GM18909 (cell line): ENCODE data around the gene TOP2A.

ENCODE experiments used
- ATAC-seq: cut with Tn5 transposase; IDR thresholded peaks from one replicate; pipeline ENCODE4 v1.9.1; 2021; ENCODE audit warnings: mild to moderate bottlenecking; ENCODE audit not compliant: unreplicated experiment, poor library complexity

The TOP2A gene

DNA sequence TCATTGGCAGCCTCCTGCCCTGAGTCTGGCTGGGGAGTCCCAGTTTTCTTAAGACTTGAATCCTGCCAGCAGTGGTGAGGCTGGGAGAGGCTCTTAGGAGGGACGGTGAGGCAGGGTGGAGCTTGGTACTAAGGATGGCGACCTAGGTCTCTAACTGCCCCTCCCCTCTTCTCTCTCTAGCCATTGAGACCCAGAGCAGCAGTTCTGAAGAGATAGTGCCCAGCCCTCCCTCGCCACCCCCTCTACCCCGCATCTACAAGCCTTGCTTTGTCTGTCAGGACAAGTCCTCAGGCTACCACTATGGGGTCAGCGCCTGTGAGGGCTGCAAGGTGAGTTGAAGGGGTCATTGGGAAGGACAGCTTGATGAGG, 69.6 kb downstream of the TOP2A start:
- no peak for ATAC-seq

DNA sequence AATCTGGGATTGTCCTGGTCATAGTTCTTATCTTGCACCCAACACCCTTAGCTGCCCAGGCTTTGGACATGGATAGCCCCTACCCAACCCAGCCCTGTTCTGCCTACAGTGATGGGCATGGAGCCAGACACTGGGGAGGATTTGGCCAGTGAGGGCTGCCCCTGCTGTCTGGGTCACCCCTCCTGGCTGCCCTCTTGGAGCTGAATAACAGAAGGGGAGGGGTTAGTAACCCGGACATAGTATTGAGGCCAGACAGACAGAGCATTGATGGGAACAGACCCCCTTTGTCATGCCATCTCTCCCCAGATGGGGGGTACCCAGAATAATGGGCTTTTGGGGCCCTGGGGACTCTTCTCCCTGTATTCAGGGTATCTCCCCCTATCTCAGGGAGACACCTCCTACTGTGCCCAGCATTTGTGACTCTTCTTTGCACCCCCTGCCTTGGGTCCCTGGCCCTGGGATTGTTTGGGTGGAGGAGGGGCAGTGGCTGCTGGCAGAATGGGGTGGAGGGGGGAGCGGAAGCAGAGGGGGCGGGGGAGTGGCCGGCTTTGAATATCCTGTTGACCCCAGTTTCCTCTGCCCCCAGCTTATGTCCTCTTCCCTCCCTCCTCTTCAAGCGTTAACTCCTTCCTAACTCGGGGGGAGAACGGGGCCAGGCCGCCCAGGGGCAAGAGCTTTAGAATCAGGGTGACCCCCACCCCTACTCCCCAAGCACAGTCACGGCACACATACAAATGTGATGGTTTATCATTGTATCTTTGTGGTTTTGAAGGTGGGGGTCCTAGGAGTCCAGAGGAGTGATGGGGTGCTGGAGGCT, 70.2 kb downstream of the TOP2A start:
- no peak for ATAC-seq

DNA sequence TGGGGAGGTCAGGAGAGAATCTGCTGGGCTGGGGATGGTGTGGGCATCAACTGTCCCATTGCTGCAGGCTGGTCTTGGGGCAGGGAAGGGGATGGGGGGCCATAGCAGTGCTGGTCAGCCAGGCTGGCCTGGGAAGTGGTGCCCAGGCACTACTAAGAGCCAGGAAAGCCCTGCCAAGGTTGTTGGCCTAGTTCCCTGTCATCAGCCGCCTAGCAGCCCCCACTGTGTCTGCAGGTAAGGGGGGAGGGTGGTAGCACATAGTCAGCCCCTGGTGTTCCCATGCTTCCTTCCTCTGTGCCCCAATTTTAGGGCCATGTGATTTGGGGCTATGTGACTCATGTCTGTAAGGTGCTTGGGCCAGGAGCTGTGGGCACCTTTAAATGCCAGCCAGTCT, 70.9 kb downstream of the TOP2A start:
- ATAC-seq = no peak

DNA sequence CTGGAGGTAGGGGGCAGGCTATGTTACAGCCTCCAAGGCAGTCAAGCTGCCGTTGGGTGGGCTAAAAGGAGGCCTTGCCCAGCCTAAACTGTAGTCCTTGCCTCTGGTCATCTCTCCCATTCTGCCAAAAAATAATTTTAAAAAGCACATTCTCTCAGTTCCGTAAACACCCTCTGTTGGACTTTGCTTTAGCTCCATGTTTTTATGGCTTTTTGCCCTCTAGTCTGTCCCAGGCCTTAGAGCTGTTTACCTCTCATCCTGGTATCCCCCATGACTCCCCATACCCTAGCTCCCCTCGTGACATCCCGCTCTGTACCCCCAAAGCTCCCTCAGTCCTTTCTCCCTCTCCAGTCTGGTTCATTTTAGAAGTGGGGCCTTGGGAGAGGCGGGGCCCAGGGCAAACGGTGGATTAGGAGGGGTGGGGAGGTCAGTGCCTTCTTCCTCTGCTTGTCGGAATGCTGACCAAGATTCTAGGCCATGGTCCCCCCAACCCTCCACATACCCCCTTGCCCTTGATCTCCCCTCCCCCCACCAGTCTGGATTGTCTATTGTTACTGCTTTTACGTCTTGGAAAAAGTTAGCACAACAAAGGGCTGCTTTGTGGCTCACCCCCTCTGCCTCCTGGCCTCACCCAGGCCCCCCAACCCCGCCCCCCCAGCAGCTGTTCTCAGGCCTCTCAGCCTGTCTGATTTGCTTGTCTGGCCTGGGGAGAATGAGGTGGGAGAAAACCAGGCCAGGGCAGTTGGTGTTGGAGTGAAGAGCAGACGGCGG, 71.5 kb downstream of the TOP2A start:
- no peak for ATAC-seq

DNA sequence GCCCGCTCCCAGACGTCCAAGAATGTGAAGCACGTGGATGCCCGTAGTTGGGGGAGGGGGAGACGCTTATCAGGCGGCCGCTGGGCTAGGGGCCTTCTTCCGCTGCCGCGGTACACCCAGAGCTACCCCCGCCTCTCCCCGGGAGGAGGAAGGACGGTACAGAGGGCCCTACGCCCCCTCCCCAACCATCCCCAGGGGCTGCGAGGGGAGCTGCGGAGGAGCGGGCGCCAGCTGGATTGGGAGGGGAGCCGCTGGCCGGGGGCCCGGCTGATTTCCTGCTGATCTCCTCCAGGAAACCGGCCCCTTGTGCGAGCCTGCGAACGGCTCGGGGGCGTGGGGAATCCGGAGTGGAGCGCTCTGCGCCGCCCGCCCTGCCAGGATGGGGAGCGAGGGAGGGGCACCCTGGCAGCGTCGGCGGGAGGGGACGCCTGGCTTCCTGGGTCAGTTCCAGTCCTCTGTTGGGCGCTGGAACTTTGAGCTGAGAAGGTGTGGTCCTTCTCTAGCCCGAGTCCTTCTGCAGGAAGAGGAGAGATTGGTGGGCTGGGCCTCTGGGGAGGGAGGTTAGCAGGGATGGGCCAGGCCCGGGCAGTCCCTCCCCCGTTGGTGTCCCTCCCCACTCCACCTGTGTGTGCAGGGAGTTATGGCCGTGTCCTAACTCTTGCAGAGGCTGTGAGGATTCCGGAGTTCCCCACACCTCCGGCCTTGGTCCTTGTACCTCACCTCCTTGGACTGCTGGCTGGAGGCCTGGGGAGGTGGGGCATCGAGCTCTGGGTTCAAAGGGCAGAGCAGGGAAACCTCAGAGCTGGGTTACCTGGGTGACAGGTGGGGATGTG, 72.3 kb downstream of the TOP2A start:
- no peak for ATAC-seq

DNA sequence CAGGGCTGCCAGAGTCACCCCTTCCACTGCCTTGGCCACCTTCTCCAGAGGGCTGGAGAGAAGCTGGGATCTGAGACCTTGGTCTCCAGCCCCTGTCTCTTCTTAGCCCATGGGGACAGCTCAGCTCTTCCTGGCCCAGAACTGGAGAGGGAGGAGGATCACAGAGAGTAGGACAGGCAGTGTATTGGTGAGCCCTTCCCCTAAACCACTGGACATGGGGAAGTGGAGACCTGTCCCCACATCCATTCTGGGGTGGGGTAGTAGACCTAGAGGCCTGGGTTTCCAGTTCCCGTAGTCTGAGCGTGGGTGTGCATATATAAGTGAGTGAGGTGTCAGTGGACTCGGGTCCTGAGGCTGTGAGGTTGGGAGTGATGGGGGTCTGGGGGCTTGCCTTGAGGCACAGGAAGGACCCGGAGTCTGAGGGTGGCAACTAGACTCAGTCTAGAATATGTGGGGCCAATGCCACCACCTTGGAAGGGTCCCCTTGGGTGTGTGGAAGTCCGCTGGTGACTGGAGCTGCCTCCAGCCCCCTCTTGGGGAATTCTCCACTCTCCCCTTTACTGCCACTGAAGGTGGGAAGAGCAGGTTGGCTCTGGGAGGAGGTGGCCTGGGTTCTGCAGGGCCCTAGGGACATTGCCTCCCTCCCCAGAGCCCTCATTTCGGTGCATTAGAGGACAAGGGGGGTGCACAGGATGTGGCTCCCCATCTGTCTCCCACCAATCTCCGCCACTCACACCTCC, 73.1 kb downstream of the TOP2A start:
- no peak for ATAC-seq

DNA sequence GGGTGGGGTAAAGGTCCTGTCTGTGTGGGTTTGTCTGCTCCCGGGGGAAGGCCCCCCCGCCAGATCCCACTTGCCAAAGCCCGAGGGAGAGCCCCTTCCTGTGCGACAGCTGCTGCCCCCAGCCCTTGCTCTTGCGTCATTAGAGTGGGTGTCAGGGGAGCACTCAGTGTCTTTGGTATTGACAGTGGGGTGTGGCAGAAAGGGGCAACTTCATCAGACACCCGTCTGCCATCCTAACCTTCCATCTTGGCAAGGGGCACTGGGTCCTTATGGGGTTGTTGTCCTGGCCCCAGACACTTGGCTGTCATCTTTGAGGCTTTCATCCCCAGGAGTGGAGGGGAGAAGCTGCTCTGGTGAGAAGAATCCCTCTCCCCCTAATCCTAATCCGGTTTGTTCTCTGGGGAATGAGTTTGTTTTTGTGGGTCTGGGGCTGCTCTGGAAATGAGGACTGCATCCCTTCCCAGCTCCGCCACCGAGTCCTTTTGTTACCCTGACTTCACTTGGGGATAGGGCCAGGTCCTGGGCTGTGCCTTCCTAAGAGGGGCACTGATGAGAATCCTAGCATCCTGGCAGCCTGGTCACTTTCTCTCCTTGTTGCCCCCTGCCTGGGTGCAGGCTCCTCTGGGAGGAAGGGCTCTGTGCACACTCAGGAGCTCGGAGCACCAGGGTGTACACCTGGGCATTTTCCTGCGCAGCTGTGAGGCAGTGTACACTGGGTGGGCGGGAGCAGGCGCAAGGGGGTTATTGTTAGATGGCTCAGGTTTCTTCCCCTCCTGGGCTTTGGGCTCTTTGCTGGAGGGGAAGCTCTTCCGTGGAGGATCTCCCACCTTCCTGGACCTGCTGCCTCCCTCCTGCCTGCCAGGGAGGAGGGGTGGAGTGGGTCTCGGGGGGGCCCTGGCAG, 74.2 kb downstream of the TOP2A start:
- ATAC-seq = no peak

DNA sequence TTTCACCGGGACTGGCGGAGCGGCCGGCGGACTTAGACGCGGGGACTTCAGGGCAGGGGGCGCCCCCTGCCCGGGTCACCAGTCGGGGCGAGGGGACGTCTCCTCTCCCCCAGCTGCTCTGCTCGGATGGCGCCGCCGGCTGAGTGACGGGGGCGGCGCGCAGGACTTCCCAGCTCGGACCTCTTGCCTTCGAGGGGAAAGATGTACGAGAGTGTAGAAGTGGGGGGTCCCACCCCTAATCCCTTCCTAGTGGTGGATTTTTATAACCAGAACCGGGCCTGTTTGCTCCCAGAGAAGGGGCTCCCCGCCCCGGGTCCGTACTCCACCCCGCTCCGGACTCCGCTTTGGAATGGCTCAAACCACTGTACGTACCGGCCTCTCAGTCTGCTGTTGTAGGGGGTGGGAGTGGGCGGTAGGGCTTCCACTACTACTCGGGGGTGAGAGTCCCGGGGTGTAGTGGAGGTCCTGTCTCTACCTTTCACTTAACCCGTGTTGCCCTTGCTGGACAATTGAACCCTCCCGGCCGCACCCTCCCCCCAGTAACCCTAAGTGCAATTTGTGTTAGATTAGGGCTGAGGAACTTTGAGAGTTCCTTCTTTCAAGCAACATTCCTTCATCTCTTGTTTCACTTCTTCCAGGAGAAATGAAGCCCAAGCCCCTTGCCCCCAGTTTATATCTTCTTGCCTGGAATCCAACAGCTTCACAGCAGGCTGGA, 75.0 kb downstream of the TOP2A start:
- no peak for ATAC-seq

DNA sequence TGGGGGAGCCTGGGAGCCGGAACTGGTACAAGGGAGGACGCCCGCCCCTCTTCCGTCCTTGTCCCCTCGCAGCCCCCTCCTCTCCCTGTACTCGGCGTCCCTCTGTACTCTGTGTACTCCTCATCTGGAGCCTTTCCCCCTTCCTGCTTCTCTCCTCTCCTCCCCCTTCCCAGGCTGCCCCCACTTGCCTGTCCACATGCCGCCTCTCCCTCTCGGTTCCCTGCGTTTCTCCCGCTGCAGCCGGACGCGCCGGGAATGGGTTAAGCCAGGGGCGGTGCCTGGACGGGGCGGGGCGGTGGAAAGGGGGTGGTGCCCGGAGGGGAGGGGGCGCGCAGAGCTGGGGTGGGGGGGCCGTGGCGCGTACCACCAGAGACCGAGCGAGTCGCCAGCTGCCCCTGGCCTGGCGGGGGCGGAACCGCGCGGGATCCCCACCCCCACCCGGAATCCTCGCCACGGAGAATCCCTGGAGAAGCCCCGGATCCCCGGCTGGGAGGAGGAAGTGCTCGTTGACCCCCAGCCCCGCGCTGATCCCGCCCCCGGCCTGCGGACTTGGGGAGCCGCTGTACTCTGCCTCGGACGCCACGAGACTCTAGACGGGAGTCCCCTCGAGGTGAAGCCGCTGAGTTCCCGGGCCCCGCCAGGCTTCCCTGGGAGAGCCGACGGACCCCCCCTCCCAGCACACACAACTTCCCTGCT, 75.7 kb downstream of the TOP2A start:
- ATAC-seq = no peak

DNA sequence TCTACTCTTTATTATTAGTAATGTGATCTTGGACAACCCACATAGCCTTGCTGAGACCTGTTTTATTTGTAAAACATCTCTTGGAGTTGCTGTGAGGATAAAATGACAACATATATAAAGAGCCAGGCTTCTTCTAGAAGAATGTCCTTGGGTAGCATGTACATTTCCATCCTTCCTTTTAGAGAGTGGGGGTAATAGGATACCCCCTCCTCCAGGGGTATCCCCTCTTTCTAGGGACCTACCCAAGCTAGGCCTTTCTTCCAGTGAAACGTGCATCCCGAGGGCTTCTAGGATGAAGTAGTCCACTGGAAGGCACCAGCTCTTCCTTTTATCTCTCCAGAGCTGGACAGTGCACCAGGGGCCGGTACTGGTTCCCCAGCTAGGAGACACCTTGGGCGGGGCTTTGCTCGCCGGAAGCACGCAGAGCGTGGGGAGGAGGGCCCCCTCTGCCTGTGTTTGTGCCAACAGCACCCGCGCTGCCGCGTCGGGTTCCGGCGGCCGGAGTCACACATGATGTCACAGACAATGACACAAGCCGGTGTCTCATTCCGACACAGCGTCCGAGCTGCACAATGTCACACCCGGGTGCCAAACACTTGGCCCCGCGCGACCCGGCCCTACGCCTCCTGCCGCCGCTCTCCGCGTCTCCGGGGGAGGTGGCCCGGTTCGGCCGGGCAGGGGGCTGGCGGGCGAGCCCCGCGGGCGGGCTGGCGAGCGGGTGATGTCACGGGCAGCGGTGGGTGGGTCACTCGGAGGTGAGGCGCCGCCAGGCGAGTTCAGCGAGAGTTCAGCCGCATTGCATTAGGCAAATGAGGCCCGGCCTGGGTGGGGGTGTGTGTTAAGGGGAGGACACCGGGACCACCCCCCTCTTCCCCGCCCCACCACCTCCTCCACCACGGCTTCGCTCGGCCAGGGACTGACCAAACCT, 76.6 kb downstream of the TOP2A start:
- ATAC-seq = peak; percentile 63

DNA sequence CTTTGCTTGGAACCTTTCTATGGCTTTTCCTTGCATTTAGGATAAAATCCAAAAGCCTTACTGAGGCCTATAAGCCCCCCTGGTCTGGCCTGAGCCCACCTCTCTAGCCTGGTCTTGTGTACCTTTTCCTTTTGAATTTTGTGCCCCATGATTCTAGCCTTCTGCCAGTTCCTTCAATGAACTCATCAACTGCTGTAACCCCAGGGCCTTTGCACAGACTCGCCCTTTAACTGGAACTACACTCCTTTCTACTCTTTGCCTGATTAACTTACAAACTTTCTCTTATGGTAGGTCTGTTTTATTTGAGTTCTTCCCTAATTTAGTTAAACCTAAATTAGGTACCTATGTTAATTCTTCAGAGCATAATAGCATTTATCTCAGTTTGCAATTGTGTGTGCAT, 77.4 kb downstream of the TOP2A start:
- no peak for ATAC-seq

DNA sequence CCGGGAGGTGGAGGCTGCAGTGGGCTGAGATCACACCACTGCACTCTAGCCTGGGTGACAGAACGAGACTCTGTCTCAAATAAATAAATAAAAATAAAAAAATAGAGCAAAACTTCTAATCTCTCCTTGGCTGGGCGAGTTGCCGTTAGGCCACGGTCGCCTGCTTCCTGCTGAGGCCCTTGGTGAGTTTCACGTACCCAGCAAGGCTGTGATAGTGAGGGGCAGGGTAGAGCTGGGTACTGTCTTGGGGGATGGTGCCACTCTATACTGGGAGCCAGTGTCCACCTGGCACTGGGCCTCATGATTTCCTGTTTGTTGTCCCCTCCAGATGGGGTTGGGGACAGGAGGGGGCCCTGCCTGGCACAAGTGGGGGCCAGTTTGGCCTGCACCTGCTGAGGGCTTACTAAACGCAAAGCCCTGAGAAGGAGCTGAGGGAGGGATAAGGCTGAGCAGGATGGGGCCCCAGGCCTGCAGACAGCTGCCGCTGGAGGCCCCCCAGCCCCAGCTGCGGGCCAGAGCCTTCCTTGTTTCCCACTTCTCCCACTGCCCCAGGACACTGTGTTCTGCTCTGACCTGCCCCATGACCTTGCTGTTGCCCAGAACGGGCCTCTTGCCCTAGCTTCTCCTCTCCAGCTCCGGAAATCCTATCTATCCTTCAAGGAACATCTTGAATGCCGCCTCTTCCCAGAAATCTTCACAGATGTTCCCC, 78.6 kb downstream of the TOP2A start:
- no peak for ATAC-seq
